Cardiac atrium fibroblast (primary cell): Measurements from ENCODE around the gene CALM3. TPM values are rescaled to one million over a fixed set of nuclear protein-coding genes. Genes with fewer than 3 reads are reported as not detected.

Experiments used
- total RNA-seq: library from RNA; depleted of rRNA; stranded (reverse); fragments of >200 nt; gene quantifications from 2 replicates; pipeline ENCODE4 v1.2.3, GENCODE V29; 2015

Gene CALM3
- total RNA-seq, result 207 and 293 TPM in 2 replicates

GRCh38 chr19:46601318-46602224, at the start of gene CALM3:
Gene CALM3, plus strand, starts transcription at chr19:46601330. Its CDS starts 105 bp downstream, at chr19:46601435.

GRCh38 chr19:46624958-46625661, 24.0 kb downstream of the CALM3 start, which contains the start of gene PTGIR:
Gene PTGIR, minus strand, starts transcription at chr19:46625089. Its CDS starts 864 bp downstream, at chr19:46624225.

GRCh38 chr19:46635920-46636761, 35.0 kb downstream of the CALM3 start, which contains the start of gene GNG8:
Gene GNG8, minus strand, starts transcription at chr19:46636202. Its CDS starts 1,520 bp downstream, at chr19:46634682.

Other genes starting within 250 kb of the CALM3 start
- gene CCDC8, start 187.8 kb upstream of the CALM3 start, total RNA-seq, result 29.8 and 32.1 TPM in 2 replicates
- not detected in 2 replicates for gene PNMA8C, start 172.4 kb upstream of the CALM3 start, total RNA-seq
- gene PNMA8A, start 129.8 kb upstream of the CALM3 start, total RNA-seq, result 0.36 and 1.5 TPM in 2 replicates
- gene PNMA8B, start 105.5 kb upstream of the CALM3 start, total RNA-seq, result 0.97 and 1.3 TPM in 2 replicates
- 25.4 and 33.9 TPM in 2 replicates for gene PTGIR, start 23.8 kb downstream of the CALM3 start, total RNA-seq
- not detected in 2 replicates for gene GNG8, start 34.9 kb downstream of the CALM3 start, total RNA-seq
- 6.0 and 7.8 TPM in 2 replicates for gene DACT3, start 59.9 kb downstream of the CALM3 start, total RNA-seq
- 12.2 and 17.5 TPM in 2 replicates for gene PRKD2, start 115.8 kb downstream of the CALM3 start, total RNA-seq
- 20.8 and 22.2 TPM in 2 replicates for gene FKRP, start 144.7 kb downstream of the CALM3 start, total RNA-seq
- 68.2 and 76.5 TPM in 2 replicates for gene STRN4, start 145.1 kb downstream of the CALM3 start, total RNA-seq
- 287 and 295 TPM in 2 replicates for gene SLC1A5, start 187.3 kb downstream of the CALM3 start, total RNA-seq
- 295 and 351 TPM in 2 replicates for gene AP2S1, start 249.5 kb downstream of the CALM3 start, total RNA-seq